ENCODE data around the gene NUDT1. TPM values are rescaled to one million over a fixed set of nuclear protein-coding genes. Genes with fewer than 3 reads are reported as not detected.

The NUDT1 gene
- total RNA-seq, 8 experiments from 2014 or later, result 11.0 to 46.5 (median 14.7) TPM

DNA sequence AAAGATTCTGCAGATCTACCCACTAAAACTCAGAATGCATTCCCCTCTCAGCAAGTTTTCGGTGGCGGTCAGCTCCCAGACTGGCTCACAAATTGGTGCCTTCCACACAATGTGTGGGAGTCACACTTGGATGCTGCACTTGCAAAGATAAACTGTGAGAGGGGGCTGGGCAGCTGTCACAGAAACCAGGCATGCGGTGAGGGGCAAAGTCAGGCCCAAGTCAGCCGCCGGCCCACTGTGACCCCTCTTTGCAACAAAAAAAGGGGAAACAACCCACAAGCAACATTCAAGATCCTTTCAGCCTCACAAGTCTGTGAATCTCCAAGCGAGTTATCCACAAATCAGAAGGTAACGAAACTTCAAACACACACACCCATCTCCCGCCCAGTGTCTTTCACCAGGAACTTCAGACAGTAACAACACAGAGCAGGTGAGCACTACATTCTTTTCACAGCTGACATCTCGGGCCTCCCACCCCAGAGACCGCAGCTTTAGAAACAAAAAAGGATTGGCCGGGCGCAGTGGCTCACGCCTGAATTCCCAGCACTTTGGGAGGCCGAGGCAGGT is 40.2 kb downstream of the NUDT1 start:
- ATAC-seq (replicated peaks in 6 of 8), result no peak
- peaks cover 10 to 21% of the 10 kb centered on the region in 2 donors for H3K4me1 ChIP-seq (replicated peaks in 1 of 2)
- no peak overlapping the region for H3K27ac ChIP-seq
- in situ Hi-C loops (cut with MboI; ENCODE audit: low pct_unique_long_range_greater_than_20kb in 2 of 9, low sequenced_read_pairs in 9 of 9, unreplicated experiment in 9 of 9), result no loop called here
- H3K4me3 ChIP-seq, result no peak overlapping the region
- WGBS, 10 experiments, result 62 to 100% (median 80%) methylated on average over 1 to 5 of the region's 14 CpGs; no CpG with 5 or more reads in 5 of the 10 experiments

DNA sequence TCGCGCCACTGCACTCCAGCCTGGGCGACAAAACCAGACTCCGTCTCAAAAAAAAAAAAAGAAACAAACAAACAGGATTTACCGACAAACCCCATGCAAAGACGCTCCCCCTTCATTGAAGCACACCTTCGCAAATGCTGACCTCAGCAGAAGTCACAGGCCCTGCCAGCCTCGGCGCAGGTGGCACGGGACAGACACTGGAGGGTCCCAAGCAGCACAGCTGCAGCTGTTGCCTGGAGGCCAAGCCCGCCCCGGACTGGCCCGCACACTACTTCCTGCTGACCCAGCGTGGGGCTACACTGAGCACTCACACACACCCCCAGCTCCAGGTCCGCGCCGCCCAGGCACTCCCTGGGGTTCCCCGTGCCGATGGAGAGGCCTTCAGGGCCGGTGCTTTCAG is 41.0 kb downstream of the NUDT1 start:
- Histone ChIP-seq H3K4me1 (replicated peaks in 1 of 2) (peaks cover 10 to 21% of the 10 kb centered on the region in 2 donors), H3K4me3 (no peak overlapping the region), H3K27ac (no peak overlapping the region)
- ATAC-seq (replicated peaks in 6 of 8), result no peak
- WGBS, 10 experiments, result 63 to 90% (median 70%) methylated on average over 2 to 5 of the region's 20 CpGs; no CpG with 5 or more reads in 7 of the 10 experiments
- in situ Hi-C loops (cut with MboI; ENCODE audit: low pct_unique_long_range_greater_than_20kb in 2 of 9, low sequenced_read_pairs in 9 of 9, unreplicated experiment in 9 of 9), result no loop called here

DNA sequence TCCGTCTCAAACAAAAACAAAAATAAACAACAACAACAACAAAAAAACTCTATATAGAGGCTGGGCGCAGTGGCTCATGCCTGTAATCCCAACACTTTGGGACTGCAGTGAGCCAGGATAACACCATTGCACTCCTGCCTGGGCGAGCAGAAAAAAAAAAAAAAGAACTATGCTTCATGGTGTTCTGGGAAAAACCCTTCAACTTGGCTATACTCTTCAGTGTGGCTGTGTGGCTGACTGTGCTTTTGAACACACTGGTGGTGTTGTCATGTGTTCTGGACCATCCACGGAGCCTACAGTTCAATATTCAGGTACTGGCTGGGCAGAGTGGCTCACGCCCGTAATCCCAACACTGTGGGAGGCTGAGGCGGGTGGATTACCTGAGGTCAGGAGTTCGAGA is 45.7 kb downstream of the NUDT1 start:
- Histone ChIP-seq H3K4me1 (replicated peaks in 1 of 2) (no peaks in the 10 kb centered on the region), H3K27ac (no peak overlapping the region), H3K4me3 (no peak overlapping the region)
- in situ Hi-C loops (cut with MboI; ENCODE audit: low pct_unique_long_range_greater_than_20kb in 2 of 9, low sequenced_read_pairs in 9 of 9, unreplicated experiment in 9 of 9), result no loop called here
- ATAC-seq (replicated peaks in 6 of 8), result no peak
- 71 to 100% (median 100%) methylated on average over 1 to 7 of the region's 8 CpGs; no CpG with 5 or more reads in 1 of the 10 experiments for WGBS, 10 experiments

DNA sequence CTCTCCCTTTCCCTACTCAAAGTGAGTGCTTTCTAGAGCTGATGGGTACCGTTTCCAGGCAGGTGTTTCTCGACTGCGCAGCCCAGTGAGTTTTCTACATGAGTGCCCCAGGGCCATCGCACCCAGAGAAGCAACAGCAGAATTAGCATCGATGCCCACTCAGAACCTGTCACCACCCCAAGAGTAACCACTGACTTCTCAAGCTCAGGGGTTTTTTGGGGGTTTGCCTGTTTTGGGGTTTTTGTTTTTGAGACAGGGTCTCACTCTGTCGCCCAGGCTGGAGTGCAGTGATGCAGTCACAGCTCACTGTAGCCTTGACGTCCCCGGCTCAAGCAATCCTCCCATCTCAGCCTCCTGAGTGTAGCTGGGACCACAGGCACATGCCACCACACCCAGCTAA is 46.5 kb downstream of the NUDT1 start:
- no peak overlapping the region for H3K4me3 ChIP-seq
- in situ Hi-C loops (cut with MboI; ENCODE audit: low pct_unique_long_range_greater_than_20kb in 2 of 9, low sequenced_read_pairs in 9 of 9, unreplicated experiment in 9 of 9), result no loop called here
- 68 to 100% (median 77%) methylated on average over 1 to 4 of the region's 8 CpGs; no CpG with 5 or more reads in 5 of the 10 experiments for WGBS, 10 experiments
- no peak overlapping the region for H3K27ac ChIP-seq
- ATAC-seq (replicated peaks in 6 of 8), result no peak
- H3K4me1 ChIP-seq (replicated peaks in 1 of 2), result no peaks in the 10 kb centered on the region

DNA sequence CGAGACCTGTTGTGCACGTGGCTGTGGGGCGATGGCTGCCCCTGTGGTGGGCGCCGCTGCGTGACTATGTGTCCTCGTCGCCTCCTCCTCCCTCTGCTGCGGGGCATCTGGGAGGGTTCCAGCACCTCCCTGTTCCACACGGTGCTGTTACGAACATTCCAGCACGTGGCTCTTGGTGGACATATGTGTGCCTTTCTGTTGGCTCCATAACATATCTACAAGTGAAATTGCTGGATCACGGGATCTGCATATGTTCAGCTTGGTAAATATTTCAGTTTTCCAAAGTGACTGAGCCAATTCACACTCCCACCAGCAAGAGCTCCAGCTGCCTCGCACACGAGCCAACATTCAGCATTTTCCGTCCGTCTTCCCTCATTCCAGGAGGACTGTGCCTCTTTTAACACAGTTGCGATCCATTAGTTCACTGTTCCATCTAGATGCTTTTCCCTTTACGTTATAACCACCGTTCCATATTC is 47.1 kb downstream of the NUDT1 start:
- H3K27ac ChIP-seq, result no peak overlapping the region

DNA sequence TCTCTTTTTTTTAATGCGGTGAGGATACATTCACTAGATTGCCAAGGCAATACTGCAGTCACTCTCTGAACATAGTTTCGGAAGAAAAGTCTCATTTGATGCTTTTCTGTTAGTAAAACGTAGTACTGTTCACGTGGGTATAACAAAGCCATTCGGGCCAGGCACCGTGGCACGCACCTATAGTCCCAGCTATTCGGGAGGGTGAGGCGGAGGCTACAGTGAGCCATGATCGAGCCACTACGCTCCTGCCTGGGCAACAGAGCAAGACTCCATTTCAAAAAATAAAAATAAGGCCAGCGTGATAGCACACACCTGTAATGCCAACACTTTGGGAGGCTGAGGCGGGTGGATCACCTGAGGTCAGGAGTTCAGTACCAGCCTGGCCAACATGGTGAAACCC is 47.6 kb downstream of the NUDT1 start:
- 57 to 100% (median 83%) methylated on average over 1 to 9 of the region's 13 CpGs for WGBS, 10 experiments
- no peak for ATAC-seq (replicated peaks in 6 of 8)
- Histone ChIP-seq H3K27ac (no peak overlapping the region), H3K4me3 (no peak overlapping the region), H3K4me1 (replicated peaks in 1 of 2) (no peaks in the 10 kb centered on the region)
- in situ Hi-C loops (cut with MboI; ENCODE audit: low pct_unique_long_range_greater_than_20kb in 2 of 9, low sequenced_read_pairs in 9 of 9, unreplicated experiment in 9 of 9), result no loop called here

More for the DNA sequence above, 47.1 kb downstream of the NUDT1 start:
- Histone ChIP-seq H3K4me3 (no peak overlapping the region), H3K4me1 (replicated peaks in 1 of 2) (no peaks in the 10 kb centered on the region)
- WGBS, 10 experiments, result 35 to 97% (median 86%) methylated on average over 1 to 14 of the region's 20 CpGs
- ATAC-seq (replicated peaks in 6 of 8), result peak in 2 of 8 experiments; percentile 86 to 87
- in situ Hi-C loops (cut with MboI; ENCODE audit: low pct_unique_long_range_greater_than_20kb in 2 of 9, low sequenced_read_pairs in 9 of 9, unreplicated experiment in 9 of 9), result no loop called here

DNA sequence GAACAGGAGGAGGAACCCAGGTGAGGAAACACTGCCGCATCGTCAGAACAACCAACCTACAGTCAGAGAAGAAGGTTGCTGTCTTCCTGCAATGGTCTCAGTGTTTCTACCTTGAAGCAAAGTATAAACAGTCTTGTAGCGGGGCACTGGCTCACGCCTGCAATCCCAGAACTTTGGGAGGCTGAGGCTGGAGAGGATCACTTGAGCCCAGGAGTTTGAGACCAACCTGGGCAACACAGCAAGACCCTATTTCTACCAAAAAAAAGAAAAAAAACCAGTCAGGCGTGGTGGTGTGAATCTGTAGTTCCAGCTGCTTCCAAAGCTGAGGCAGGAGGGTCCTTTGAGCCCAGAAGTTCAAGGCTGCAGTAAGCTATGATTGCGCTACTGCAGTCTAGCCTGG is 48.9 kb downstream of the NUDT1 start:
- in situ Hi-C loops (cut with MboI; ENCODE audit: low pct_unique_long_range_greater_than_20kb in 2 of 9, low sequenced_read_pairs in 9 of 9, unreplicated experiment in 9 of 9), result no loop called here
- Histone ChIP-seq H3K27ac (no peak overlapping the region), H3K4me1 (replicated peaks in 1 of 2) (peaks cover 1 to 2% of the 10 kb centered on the region in 2 donors), H3K4me3 (no peak overlapping the region)
- ATAC-seq (replicated peaks in 6 of 8), result no peak
- WGBS, 10 experiments, result 87 to 100% (median 100%) methylated on average over 1 to 4 of the region's 6 CpGs; no CpG with 5 or more reads in 3 of the 10 experiments

DNA sequence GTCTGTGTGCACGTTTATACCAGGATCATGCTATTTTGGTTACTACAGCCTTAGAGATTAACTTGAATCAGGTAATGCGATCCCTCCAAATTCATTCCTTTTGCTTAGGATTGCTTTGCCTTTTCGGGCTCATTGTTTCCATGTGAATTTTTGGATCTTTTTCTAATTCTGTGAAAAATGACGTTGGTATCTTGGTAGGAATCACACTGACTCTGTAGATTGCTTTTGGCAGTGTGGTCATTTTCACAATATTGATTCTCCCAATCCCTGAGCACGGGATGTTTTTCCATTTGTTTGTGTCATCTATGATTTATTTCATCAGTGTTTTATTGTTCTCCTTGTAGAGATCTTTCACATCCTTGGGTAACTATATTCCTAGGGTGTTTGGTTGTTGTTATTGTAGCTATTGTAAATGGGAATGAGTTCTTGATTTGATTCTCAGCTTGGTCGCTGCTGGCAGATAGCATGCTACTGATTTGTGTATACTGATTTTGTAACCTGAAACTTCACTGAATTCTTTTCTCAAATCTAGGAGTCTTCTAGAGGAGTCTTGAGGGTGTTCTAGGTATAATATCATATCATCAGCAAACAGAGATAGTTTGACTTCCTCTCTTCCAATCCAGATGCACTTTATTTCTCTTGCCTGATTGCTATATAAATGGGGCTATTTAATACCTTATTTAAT is 54.1 kb downstream of the NUDT1 start:
- no peak overlapping the region for H3K4me3 ChIP-seq
- peaks cover 2 to 6% of the 10 kb centered on the region in 2 donors for H3K4me1 ChIP-seq (replicated peaks in 1 of 2)
- H3K27ac ChIP-seq, result no peak overlapping the region
- in situ Hi-C loops (cut with MboI; ENCODE audit: low pct_unique_long_range_greater_than_20kb in 2 of 9, low sequenced_read_pairs in 9 of 9, unreplicated experiment in 9 of 9), result no loop called here
- 35 to 100% (median 70%) methylated on average over 2 to 6 of the region's 6 CpGs; no CpG with 5 or more reads in 1 of the 10 experiments for WGBS, 10 experiments
- ATAC-seq (replicated peaks in 6 of 8), result no peak

DNA sequence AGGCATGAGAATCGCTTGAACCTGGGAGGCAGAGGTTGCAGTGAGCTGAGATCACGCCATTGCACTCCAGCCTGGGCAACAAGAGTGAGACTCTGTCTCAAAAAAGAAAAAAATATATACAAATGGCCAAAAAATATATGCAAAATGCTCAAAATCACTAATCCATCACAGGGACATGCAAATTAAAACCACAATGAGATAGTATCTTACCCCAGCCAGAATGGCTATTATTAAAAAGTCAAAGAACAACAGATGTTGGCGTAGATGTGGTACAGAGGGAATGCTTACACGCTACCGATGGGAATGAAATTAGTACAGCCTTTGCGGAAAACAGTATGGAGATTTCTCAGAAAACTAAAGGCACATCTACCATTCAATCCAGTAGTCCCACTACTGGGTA is 54.8 kb downstream of the NUDT1 start:
- Histone ChIP-seq H3K4me1 (replicated peaks in 1 of 2) (peaks cover 2 to 10% of the 10 kb centered on the region in 2 donors), H3K4me3 (no peak overlapping the region), H3K27ac (no peak overlapping the region)
- WGBS, 10 experiments, result 82 to 100% (median 96%) methylated on average over 2 to 6 of the region's 6 CpGs; no CpG with 5 or more reads in 1 of the 10 experiments
- in situ Hi-C loops (cut with MboI; ENCODE audit: low pct_unique_long_range_greater_than_20kb in 2 of 9, low sequenced_read_pairs in 9 of 9, unreplicated experiment in 9 of 9), result no loop called here
- no peak for ATAC-seq (replicated peaks in 6 of 8)

DNA sequence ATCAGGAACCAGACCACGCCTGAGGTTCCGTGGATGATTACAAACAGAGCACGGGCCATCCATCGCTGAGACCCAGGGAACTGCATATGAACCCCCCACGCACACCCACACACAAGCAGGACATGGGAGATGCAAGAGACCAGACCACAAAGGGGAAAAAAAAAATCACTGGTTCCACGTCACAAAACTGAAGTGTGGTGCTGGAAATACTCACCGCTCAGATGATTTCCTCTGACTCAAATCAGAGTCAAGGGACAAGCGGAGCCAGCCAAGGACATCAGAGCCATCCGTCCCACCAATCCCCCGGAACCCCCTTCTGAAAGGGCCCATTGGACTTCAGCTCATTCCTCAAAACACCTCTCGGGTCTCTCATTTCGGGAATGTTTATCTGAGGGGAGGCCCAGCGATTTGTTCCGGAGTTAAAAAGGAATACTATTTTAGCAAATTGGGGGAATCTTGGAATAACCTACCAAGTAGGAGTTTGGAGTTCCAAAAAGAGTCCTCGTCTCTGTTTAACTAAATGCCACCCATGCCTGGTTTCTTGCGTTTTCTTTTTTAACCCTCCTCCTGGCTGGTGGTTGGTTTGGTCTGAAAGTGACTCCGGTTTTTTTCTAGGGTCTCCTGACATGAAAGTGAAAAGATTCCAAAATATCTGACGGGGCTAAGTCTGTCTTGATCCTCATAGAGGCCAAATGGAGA is 57.3 kb downstream of the NUDT1 start:
- no peak overlapping the region for H3K4me3 ChIP-seq
- H3K27ac ChIP-seq, result no peak overlapping the region
- peak in 2 of 8 experiments; percentile 42 to 69 for ATAC-seq (replicated peaks in 6 of 8)
- H3K4me1 ChIP-seq (replicated peaks in 1 of 2), result peaks cover 2 to 10% of the 10 kb centered on the region in 2 donors
- 0 to 100% (median 88%) methylated on average over 1 to 12 of the region's 18 CpGs for WGBS, 10 experiments
- in situ Hi-C loops (cut with MboI; ENCODE audit: low pct_unique_long_range_greater_than_20kb in 2 of 9, low sequenced_read_pairs in 9 of 9, unreplicated experiment in 9 of 9), result no loop called here

DNA sequence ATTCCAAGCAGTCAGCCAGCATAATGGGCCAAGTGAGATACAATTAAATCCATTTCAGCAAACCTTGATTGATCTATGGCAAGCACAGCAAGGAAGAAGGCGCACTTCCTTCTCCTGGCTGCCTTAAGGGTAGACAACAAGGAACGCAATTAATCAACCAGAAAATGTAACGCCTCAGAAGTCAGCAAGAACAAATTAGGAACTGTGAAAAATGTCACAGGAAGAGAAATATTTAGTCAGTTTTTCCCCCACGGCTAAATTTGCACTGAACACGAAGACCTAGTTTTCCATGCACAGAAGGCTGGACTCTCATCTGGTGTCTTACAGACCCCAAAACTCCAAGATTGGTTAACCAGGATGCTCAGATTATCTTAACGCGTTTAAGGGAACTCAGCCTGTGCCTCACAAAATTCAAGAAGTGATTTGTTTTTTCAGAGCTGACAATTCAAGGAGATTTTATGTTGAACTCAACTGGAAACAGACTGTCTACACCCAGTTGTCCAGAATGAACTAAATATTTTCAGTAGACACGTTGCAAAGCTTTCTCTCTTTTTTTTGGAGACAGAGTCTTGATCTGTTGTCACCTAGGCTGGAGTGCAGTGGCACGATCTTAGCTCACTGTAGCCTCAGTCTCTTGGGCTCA is 58.0 kb downstream of the NUDT1 start:
- 14 to 85% (median 64%) methylated on average over 3 to 9 of the region's 9 CpGs for whole genome bisulfite sequencing, 10 experiments
- Histone ChIP-seq H3K27ac (no peak overlapping the region), H3K4me3 (no peak overlapping the region), H3K4me1 (replicated peaks in 1 of 2) (peaks cover 2 to 10% of the 10 kb centered on the region in 2 donors)
- ATAC-seq (replicated peaks in 6 of 8), result peak in 1 of 8 experiments; percentile 20
- in situ Hi-C loops (cut with MboI; ENCODE audit: low pct_unique_long_range_greater_than_20kb in 2 of 9, low sequenced_read_pairs in 9 of 9, unreplicated experiment in 9 of 9), result no loop called here

Data from motor neuron (in vitro differentiated cells).